GM19099 (cell line): ENCODE measurements around the gene SPRED2.

Source experiments
- POLR2A ChIP-seq: IDR thresholded peaks from 3 replicates; pipeline ENCODE4 v1.6.1; 2011; ENCODE audit warnings: low read depth; ENCODE audit not compliant: insufficient read length; ENCODE audit errors: extremely low read depth

Gene SPRED2

DNA sequence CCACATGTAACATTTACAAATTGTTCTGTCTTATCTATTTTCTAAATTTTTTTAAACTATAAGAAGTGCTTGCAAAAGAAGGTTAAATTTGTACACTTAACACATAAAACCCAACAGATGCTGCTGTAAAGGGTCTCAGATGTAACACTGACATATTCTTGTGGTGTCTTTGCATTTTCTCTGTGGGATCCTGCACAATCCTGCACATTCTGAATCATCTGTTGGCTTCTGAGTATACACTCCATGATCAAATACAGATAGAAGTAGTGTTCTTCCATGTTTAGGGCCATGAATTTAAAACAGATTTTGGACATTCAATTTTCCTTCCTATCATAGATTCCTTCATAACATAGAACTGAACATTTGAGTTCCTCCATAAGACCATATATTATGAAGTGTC lies 89.0 kb downstream of the SPRED2 start:
- TF ChIP-seq POLR2A: no peak

DNA sequence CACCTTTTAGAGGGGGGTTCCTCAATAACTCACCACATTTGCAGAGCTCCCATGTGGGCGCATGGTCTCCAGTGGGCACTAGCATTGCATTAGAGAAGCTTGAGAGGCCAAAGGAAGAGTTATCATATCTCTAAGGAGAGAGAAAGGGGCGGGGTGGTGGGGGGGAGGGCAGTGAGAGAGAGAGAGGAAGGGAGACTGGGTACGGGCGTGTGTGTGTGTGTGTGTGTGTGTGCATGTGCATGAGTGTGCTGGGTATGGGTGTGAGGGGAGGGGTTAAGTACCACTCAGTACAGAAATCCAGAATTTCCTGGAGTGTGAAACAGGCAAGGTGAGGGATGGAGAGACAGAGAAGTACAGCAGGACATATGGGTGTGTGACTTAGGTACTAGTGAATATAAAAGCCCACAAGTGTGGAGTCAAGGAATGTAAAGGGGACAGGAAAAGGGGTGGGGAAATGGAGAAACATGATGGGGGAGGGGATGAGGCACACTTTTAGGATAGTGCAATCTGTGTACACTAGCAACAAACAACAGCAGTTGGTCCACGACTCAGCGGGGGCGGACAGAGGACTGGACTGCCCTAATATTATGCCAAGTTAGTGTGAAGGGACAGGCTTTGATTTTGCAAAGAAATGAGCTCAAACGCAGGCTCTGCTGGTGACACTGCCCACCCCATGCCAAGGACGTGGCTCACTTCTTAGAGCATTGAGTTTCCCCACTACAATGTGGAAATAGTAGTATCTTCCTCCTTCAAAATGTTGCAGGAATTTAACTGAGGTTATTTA lies 91.3 kb downstream of the SPRED2 start:
- no peak for TF ChIP-seq POLR2A

DNA sequence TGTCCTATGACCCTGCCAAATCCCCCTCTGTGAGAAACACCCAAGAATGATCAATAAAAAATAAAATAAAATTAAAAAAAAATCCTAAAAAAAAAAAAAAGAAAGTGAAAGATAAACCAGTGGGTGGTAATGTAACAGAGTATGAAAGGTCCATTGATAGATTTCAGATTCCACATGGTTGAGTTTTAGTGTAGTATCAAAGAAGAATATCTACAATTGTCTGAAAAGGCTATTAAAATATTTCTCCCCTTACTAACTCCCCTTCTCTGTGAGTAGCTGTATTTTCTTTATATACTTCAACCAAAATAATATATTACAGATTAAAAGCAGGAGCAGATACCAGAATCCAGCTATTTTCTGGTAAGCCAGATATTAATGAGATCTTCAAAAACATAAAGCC lies 92.8 kb downstream of the SPRED2 start:
- TF ChIP-seq POLR2A: no peak

DNA sequence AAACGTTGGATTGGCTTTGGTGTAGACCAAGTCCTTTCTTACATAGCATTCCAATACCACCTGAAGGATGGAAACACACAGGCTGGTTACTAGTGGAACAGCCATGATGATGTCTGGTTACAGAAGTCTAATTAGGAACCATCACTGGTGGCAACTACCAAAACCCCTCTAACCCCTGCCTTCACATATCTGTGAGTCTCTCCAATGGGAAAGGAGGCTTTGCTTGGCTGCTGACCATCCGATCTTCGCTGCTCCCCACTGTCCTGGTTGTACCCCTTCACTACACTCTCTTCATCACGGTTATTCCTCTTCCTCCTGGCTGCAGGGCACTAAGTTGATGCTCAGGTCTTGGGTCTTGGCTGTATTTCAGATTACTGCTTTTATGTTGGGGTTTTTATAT lies 97.7 kb downstream of the SPRED2 start:
- no peak for TF ChIP-seq POLR2A

DNA sequence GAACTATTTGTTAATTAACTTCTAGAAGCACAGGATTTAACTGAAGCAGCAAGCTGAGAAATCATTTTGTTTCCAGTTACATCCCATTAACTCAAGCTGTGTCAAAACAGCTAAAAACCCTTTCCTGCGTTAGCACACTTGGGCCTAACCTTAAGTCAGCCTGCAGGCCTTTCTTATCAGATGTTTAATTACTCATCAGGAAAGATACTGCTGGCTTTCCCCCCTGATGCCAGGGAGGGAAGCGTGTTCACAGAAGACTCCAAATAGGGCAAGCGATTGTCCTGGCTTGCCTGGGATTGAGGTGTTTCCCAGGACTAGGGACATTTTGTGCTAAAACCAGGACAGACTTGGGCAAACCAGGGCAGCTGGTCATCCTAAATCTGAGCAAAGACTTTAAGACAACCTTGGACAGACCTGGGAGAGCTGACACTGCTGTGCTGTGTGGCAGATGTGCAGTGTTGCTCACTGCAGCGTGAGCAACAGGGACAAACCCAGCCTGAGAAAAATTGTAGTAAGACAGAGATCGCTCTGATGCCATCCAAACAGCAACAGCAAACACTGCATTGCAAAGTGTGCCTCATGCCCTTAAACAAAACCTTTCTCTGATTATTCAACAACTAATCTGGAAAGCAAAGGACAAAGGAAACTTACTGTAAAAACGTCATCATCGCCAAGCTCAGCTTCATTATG lies 100.9 kb downstream of the SPRED2 start:
- TF ChIP-seq POLR2A: no peak

DNA sequence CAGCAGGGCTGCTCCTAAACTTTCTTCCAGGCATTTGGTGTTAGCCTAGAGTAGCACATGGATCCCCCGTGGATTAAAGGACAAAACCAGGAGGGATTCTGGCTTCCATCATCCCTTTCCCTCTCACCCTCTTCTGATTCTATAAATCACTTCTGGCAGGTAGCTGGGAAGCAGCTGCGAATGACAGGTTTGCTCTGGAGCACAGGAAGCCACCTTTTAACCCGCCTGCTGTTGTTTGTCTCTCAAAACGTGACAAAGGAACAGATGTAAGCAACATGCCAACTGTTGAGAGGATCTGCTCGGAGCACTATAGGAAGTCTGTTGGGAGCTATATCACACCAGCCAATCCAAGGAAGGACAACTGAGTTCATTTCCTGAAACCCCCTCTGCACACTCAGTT lies 102.9 kb downstream of the SPRED2 start:
- TF ChIP-seq POLR2A: no peak

DNA sequence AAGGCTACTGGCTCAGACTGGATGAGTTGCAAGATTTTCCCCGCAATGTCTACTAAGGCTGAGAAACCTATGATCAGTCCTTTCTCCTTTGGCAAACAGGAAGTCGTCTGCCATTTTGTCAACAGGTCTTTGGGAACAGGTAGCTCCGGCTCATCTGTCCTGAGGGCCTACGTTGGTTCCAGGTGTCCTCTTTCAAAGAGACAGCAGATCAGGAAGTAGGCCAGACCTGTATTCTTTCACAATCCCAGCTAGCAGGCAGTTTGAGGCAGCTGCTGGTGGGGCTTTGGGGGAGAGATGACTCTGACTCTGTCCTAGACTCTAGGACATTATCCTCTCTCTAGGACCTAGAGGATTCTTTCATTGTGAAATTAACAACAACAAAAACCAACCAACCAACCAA lies 106.1 kb downstream of the SPRED2 start:
- no peak for TF ChIP-seq POLR2A

DNA sequence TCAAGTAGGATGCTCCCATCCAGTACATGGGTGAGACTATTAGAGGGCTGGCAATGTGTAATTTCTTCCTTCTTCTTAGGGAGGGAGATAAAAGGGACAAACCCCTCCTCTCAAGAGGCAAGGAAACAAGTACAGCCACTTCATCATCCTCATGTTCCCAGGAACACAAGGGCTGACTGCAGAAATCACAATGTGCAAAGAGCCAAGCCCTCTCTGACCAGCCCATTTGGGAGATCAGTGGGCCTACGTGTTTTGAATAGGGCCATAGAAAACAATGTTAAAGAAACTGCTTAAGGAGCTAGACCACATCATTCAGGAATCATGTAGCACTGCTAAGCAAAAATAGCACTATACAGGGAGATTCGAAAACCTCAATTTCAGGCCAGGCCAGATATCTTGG lies 107.3 kb downstream of the SPRED2 start:
- TF ChIP-seq POLR2A: no peak

DNA sequence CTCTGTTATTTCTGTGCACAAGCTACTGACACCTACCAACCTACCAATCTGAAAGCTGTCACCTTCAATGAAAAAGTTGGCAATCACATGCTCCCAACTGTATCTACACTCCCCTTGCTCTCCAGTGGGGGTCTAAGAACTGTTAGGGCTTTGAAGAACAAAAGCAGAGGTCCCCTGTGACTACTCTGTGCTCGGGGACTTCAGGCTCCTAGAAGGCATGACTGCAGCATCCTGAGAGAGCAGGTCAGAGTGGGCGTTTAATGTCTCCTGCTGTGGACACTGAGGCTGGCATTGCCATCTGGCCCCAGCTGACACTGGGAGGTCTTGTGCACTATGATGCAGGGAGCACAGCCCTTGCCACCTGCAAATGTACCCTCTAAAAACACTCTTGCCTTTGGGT lies 111.5 kb downstream of the SPRED2 start:
- TF ChIP-seq POLR2A: no peak

DNA sequence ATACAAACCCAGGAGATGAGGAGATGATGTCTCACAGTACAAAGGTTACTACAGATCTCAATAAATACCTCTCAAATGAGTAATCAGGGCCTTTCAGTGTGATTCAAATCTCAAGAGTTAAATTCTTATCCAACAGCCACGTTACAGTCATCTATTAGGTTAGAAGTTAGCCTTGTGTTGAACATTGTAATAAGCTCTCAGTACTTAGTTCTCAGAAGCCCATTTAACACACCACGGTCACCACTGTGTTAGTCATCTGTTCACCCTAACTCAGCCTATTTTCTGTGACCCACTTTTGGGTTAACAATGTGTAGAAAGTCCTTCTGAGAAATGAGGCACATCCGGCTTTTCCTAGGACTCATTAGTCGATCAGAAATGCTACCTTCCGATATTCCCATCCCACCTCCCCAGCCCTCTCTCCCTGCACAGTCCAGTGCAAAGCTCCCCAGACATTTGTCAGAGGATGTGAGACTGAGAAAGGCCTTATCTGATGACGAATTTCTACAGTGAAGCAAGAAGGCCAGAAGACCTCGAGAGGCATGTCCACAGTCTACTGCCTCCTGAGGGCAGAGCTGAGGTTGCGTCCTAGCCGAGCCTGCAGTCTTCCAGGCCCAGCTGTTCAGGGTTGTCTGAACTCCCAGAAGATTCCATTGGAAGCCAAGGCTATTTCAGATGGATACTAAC lies 112.2 kb downstream of the SPRED2 start:
- TF ChIP-seq POLR2A: no peak

DNA sequence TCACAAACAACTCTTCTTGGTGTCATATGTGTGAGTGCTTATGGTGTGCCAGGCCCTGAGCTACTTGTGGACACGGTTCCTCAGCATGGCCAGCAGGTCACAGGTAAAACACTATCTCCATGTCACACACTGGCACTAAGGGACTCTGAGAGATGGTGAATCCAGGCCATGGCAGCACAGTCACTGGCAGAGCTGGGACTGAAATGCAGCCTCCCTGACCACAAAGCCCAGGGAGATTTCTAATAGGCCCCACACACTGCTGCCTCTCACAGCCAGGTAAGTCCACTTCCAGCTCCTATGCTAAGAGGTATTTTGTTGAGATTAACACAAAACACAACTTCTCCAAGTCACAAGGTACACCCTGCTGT lies 112.7 kb downstream of the SPRED2 start:
- no peak for TF ChIP-seq POLR2A

DNA sequence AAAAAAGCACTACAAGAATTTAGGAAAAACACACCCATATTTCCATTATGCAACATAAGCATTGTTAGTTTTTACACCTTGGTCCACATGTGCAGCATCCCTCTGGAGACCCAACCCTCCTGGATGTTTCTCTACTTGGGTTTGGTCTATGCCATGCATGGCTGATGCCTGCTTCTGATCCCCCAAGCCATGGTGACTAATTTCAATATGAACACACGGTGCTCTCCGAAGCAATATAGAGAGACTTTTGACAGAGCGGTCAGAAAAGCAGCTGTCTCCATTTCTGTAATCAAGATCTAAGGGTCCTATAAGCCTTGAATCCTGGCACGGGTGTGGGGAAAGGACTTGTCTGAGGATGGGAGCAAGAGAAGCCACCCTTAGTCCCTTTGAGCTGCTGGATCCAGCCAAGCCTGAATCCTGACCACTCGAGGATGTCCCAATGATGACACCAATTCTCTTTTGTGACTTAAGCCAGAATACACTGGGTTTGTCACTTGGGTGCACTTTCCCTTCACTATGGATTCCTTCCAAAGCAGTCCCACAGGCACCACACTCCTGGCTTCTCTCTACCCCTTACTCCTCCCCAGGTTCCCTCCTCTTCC lies 113.2 kb downstream of the SPRED2 start:
- no peak for TF ChIP-seq POLR2A

DNA sequence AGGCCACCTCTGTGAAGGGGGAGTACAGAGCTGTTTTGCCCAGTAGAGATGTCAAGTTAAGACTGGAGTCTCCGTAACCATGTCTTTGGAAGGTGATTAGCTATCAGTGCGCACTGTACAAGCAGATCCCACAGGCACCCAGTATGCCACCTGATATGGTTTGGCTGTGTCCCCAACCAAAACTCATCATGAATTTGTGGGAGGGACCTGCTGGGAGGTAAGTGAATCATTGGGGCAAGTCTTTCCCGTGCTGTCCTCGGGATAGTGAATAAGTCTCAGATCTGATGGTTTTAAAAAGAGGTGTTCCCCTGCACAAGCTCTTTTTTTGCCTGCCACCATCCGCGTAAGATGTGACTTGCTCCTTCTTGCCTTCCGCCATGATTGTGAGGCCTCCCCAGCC lies 114.6 kb downstream of the SPRED2 start:
- no peak for TF ChIP-seq POLR2A

DNA sequence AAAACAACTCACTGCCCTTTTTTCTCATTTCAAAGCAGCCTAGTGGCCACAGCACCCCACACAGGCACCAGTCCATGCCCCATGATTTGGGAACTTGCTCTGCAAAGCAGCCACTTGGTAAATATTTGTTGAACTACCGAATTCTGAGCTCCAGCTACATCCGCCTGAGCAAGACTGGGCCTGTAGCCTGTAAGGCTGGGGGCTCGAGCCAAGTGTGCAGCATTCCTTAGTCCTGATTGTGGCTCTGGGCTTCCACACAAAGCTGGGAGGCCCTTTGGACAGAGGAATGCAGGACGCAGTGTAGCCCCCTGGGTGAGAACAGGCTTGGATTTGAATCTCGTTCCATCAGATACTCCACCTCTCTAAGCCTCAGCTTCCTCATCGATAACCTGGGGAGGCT lies 116.3 kb downstream of the SPRED2 start:
- TF ChIP-seq POLR2A: no peak

DNA sequence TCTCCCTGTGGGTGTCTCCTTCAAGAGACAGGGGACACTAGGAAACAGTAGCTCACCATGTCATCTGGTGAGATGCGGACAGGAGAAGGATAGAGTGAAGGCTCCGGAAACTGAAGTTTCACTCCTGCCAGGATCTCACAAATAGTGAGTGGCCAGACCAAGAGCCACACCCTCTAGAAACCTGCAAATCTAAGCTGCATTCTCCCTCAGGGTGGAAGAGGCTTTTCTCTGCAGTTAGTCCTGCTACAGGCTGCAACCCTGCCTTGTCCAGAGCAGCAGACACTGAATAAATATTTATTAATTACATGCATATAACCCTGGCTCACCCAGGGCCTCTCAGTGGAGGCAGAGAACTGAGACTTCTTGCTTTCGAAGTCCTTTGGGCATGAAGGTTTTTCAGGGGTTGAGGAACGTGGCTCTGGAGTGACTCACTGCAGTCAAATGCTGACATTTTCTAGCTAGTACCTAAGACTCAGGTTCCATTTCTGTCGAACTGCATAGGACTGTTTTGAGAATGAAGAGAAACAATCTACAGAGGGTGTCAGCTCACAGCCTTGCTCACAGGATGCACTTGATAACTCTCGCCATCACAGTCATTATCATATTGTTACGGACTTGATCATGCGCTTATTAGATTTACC lies 117.5 kb downstream of the SPRED2 start:
- no peak for TF ChIP-seq POLR2A
